GM19372 (cell line): ENCODE data around the gene TRABD2B.

Experiments used
- ATAC-seq: cut with Tn5 transposase; IDR thresholded peaks from one replicate; pipeline ENCODE4 v1.9.1; 2021; ENCODE audit warnings: mild to moderate bottlenecking, low read depth, moderate library complexity; ENCODE audit not compliant: unreplicated experiment

TRABD2B gene

DNA sequence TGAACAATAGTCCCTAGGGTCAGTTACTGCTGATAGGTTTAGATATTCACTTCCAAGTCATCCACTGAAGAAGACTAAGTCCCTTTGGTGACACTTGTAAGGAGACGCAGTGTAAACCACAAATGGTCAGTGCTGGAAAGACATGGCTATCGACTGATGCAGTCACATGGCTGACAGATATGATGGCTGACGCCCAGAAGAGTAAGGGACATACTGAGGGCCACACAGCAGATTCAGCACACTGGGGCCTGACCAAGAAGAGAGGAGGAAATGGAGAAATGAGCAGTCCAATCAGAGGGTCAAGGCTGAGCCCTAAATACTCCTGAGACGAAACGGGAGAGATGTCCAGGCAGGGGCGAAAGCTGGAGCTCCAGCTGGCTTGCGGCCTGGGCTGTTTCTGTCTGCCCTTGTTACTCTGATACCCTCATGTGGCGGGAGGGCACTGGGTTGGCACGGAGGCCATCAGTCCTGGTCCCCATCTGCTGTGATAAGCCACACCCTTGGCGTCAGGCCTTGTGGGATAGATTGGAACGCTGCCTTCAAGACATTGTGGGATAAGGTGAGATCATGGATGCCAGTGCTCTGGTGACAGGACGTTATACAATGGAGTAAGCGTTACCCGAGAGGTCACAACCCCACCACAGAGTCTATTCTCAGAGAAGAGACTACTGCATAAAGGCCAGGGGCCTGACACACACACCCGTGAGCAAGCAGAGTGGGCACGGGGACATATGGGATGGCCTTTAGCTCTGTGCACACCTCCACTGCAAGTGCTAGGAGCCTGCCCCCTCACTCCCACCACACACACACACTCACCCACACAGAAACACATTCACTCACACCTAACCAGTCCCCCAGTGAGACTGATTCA is 158.4 kb downstream of the TRABD2B start:
- no peak for ATAC-seq

DNA sequence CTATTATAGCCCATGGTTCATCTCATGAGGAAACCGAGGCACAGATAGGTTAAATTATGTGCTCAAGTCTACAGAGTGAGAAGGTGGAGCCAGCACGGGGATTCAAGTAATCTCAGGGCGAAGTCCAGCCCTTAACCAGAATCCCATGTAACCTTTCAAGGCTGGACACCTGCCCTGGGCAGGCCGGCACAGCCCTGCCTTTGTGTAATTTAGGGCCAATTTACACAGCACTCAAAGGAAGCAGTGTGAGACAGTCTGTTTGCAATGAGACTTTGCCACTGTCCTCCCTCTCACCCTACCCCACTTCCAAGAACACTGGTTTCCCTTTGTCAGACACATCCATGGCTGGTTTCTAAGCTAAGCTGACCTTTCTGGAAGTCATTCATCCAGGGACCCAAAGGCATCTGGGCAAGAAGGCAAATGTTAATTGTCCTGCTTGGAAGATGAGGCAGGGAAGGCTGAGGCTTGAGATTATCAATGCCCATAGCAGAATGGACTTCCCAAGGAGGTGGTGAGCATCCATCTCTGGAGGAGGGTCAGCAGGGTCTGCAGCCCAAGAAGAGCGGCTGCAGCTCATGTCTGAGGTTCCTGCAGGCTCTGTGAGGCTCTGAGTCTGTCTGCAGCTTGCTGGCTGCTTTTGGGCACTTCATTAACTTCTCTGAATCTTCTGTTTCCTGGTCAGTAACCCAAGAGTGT is 159.2 kb downstream of the TRABD2B start:
- no peak for ATAC-seq

DNA sequence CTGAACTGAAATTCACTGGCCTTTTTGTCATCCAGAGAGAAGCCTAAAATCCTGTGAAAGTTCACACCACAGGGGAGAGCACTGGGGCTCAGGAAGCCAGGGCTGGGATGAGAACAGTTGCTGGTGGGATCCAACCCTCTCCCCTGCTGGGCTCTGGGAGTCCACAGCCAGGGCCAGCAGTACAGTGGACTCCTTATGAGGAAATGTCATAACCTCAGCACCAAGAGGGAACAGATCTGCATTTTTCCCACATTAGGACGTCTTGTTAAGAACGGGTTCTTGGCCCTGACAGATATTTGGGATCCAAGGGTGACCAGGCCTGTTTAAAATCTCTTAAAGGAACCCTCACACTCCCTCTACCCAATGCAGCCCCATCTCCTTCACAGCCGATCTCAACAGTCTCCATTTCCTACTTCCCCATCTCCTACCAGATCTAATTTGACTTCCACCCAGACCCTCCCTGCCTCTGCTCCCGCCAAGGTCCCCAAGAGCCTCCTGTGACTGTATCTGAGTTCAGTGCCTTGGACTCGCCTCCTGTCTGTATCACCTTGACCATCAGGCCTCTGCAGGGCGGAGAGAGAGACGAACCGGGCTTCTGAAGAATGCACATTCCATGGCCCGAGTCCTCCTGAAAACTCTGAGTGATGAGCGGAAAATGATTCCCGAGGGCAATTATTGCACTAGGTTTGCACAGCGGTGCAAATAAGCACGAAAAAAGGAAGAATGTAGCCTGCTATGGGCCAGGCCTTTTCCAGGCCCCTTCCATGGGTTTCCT is 159.9 kb downstream of the TRABD2B start:
- no peak for ATAC-seq

DNA sequence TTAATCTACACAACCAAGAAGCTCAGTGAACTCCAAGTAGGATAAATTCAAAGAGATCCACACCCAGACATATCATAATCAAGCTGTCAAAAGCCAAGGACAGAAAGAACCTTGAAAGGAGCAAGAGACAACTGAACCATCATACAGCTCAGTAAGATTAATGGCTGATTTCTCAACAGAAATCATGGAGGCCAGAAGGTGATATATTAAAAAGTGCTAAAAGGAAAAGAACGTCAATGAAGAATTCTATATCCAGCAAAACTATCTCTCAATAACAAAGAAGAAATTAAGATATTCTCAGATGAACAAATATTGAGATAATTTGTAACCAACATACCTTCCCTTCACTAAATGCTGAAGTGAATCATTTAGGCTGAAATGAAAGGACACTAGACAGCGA is 161.8 kb downstream of the TRABD2B start:
- ATAC-seq: no peak

DNA sequence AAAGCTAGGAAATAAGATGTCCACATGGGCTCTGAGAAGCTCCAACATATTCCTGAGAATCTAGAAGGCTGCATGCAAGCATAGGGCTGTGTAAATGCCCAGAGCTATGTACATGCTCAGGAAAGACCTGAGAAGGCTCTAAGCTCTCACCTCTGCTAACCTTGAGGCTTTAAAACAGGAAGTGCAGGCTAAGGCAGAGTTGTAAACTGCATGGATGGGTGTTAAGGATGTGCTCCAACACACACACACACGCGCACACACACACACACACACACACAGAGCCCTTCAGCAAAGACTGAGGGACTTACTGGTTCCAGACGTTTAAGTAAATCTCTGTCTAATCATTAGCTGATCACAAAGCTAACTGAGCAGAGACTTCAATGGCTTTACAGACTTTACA is 162.9 kb downstream of the TRABD2B start:
- ATAC-seq: no peak

DNA sequence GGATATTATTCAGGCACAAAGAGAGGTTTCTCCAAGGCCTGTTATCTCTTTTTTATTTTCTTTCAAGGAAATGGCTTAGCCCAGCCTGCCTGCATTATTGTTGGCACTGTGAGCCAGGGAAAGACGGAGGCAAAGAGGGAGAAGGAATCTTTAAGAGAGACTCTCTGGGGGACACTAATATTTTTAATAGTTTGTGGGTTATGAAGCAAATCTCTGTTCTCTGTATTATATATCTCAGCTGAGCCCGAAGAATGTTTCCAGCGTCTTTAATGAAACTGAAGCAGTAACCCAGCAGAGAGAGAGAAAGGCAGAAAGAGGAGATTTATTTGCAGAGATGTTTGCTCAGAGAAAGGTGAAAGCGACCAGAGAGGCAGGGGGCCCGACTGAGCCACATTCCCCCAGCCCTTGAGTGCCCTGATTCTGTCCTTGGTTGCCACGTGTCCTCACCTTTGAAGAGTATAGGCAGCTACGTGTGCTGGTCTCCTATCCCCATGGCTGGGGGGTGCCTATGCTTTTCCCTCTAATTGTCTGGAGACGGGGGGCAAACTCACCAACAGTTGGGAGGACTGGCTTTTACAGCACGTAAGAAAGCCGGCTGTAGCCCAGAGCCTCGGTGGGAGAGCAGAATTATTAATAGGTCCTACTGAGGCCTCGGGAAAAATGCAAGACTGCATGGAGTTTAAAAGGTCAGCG is 166.4 kb downstream of the TRABD2B start:
- ATAC-seq: no peak

DNA sequence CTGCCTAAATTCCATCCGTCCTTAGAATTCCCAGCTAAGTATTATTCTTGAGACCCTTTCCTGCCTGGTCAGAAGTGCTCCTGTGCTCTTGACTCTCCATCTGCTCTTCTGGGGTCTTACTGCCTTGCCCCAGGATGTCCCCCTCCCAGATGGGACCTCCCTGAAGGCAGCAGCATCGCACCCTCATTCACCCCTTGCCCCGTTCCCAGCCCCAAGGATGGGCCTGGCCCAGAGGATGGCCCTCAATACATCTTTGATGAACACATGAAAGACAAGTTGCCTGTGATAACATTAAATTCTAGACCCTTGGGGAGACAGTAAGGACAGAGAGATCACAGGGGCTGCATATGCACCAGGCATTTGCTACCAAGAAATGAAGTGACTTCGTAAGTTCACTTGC is 167.2 kb downstream of the TRABD2B start:
- ATAC-seq: no peak

DNA sequence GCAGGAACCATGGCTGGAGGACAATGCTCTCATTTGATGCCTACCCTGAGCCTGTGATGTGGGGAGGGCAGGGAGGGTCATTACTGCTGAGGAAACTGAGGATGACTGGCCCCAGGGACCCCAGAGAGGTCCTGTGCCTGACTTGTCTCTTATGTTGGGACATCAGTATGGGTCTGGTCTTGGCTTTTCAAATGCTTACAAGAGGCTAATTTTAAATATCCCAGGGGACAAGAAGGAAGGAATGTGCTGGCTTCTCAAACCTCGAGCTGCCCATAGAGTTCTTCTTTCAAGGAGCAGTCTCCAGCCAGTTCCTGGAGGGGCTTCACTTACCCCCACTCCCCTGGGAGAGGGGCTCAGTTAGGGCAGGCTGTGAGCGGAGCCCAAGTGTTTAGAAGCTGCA is 168.2 kb downstream of the TRABD2B start:
- ATAC-seq: no peak

DNA sequence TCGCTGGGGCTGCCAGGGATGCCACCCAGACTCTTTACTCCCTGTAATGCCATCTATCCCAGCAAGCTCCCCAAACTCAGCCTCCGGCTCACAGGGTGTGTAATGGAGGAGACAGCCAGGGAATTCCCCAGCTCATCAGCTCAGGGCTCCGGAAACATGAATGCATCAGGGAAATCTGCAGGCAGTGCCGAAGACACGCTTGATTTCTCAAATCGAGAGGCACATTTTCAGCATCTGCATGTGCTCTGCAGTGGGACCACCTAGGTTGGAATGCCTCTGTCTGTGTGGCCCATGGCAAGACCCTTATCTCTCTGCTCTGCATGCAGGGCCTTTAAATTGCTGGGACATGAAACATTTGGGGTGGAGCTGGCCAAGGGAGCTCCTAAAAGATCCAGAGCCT is 170.1 kb downstream of the TRABD2B start:
- no peak for ATAC-seq

DNA sequence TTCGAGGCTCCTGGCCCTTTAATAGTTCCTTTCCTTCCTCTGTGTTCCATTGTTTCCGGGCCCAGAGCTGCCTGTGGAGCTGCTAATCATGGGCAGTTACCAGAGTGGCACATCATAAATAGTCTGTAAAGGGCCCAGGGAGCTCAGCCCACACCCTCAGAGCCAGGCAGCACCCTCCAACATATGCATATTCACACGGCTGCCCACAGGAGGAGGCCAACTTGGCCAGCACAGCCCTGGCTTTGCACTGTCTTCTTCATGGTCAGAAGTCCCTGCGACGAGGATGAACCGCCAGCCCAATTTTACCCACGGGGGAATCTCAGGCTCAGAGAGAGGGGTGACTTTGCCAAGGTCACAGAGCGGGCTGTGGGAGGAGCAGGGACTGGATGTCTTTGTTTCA is 172.5 kb downstream of the TRABD2B start:
- ATAC-seq: no peak

DNA sequence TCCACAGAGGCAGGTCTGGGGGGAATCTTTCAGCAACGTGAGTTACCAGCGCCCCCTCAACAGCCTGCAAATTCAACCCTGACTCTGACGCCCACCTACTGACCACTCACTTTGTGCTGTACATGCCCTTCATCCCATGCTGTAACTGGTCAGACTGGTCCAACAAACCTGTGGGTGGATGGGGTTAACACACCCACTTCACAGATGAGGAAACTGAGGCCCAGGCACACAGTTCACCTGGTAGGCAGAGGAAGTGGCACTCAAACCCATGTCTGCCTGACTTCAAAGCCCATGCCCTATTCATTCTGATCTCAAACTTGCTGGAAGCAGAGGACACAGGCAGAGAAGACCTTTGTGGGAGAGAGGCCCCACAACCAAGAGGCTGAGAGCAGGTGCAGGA is 172.9 kb downstream of the TRABD2B start:
- ATAC-seq: no peak

DNA sequence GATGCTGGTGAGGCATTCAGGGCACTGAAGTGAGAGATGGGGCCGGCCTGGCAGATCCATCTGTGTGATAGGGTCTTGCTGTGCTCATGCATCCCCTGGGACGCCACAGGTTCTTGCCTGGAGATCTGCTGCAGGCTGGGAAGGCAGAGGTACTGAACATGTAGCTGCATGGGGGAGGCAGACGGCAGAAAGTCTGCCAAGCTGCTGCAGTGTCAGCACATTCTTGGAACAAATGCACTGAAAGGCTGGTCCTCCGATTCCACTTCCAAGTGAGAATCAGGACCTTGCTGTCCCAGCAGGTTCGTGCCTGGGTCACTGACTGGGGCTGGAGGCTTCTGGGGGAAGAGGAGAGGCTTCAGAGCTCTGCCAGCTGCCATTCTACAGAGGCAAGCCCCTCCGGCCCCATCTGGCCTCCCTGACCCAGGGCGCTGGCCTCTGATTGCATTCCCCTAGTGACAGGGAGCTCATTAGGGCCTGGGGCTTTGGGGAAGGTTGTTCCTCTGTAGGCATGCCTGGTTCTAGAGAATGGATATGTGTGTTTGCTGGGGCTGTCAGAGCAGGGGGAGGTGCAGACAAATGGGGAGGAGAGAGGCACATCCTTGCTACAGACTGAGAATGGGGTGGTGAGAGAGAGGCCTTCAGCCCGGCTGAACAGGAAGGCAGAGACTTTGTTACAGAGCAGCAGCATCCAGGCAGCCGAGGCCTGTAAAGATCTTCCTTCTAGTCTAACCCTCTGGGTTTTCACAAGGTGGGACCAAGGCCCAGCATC is 174.0 kb downstream of the TRABD2B start:
- no peak for ATAC-seq

DNA sequence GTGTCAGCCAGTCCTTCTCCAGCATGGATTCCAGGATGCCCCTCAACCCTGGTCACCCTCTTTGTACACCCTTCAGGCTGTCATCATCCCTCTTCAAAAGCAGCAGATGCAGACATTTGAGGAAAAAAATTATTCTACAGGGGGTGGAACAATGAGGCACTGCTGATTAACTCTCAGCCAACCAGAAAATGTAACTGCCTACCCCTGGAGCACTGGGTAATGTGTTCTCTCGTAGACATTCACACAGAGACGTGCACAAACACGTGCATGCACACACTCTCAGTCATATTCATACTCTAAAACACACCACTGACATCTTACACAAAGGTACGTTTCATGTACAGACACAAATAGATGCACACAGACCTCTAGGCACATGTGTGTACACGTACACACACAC is 175.4 kb downstream of the TRABD2B start:
- no peak for ATAC-seq

DNA sequence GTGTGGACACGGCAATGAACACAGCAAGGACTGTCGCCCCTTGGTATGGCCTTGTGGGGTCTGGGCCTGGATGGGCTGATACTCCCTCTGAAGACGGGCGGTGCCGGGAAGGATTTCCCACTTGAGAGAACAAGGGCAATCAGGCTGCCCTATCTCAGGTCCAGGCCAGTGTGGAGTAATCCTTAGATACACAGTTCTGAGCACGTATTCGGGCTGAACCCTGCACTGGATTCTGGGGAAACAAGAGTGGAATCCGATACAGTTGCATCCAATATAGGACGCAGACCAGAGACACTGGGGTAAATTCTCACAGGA is 177.7 kb downstream of the TRABD2B start:
- no peak for ATAC-seq

DNA sequence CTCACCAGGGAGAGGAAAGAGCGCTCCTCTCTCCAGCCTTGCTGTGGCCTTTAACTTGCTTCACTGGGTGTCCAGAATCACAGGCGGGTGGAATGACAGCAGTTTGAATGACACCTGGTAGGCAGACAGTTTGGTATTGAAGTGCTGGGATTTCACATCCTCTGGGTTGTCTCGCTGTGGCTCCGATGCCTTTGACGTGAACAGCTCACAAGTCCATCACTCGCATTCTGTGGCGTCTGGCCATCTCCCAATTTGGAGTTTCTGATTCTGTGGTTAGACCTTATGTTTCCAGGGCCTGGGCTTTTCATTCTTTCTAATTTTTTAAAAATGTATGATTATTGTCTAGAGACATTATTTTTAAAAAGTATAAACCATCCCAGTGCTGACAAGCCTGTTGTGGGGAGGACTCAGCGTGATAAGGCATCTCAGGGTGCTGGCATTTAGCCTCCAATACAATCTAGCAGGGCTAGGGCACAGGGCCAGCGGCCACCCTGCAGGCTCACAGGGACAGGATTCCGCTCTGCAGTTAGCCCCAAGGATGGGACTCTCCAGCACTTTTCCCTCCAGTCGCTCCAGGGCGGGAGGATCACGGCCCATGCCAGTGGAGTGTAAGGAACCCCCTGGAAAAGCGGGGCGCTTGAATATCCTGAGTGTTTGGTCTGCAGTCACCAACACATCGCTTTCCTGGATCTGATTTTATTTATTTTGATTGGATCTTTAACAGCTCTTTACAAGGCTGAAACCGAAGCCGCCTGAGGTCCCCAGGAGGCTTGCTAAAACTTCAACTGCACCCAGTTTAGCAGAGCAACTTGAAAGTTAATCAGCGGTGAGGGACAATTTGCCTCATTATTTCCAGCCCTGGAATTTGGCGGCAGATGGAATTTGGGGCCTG is 178.3 kb downstream of the TRABD2B start:
- ATAC-seq: no peak

DNA sequence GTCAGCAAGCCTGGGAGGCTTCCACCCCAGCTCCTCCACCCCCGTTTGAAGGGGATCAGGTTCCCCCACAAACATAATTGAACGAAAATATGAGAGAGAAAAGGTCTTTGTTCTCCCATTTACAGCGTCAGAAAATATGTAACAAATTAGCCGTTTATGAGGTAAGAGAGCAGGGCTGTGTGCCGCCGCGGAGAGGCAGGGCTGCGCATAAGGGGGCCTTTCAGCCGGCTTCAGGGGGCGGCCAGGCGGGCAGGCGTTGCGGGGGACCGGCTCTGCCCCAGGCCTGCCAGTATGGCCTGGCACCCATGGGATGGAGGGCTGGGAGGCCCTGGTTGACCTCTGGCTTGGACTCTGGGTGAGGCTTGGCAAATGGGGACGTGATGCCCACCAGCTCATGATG is 179.3 kb downstream of the TRABD2B start:
- no peak for ATAC-seq

DNA sequence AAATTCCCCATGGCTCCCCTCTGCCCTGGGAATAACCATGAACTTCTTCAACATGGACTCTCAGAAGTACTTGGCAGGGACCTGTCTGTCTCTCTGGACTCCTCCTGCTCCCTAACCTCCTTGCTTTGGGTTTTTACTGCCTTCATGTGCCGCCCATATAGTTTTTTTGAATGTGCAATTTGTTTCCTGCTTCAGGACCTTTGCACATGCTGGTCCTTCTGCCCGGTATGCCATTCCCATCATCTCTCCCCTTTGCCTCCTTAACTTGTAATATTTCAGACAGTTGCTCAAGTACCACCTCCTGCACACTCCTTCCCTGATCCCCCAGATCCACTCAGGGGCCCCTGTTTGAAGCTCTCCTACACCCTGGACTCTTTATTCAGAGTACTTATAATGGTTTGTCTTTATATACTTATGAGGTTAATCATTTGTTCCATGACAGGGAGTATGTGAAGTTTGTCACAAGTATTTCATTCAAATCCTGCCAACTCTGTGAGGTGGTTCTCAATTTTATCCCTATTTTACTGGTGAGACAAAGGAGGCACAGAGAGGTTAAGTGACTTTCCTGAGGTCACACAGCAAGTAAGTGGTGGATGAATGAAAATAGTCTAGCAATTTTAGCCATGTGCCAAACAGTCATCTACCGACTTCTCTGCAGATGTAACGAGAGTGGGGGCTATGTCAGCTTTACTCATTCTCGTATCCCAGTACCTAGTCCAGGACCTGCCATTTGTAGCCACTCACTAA is 180.7 kb downstream of the TRABD2B start:
- ATAC-seq: no peak

DNA sequence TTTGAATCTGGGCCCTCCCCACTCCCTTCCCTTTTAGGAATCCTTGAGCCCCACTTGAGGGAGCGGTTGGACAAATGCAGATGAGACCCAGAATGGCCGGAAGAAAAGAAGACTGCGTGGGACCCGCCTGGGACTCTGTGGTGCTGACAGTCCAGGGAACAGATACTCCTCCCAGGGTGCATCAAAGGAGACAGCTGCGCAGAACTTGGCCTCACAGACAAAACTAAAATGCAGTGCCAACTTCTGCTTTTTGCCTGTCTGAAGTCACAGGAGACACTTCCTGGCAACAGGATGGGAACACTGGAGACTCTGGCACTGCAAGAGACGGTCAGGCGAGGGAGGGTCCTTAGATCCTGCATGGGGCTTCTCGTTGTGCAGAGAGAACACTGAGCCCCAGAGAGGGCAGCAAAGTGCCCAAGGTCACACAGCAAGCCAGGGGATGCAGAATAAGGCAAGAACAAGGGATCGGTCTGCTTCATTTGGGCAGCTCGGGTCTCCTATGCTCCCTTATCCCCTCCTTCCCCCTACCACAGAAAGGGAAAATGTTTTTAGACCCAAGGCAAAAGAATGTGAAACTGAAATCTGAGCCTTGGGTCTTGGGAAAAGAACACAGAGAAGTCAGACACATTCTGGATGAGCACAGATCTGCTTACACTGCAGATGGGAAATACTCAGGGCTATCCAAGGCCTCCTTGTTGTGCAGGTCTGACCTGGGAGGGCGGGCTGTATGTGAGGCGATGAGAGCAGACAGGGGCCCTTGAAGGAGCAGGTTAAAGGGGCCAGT is 182.4 kb downstream of the TRABD2B start:
- no peak for ATAC-seq
